HEK293 (cell line): ENCODE measurements around the gene PSMD5.

Source experiments
- CTCF ChIA-PET: fragments of 350-600 bp; formaldehyde crosslinking; extraction: SDS; loops from one replicate; lab custom pipeline; 2021; ENCODE audit warnings: antibody characterized with exemption; lab: Yijun Ruan, JAX
- POLR2A ChIA-PET: fragments of 300-600 bp; formaldehyde crosslinking; extraction: SDS; loops from one replicate; lab custom pipeline; 2020; ENCODE audit warnings: antibody characterized with exemption, inconsistent platforms; lab: Yijun Ruan, JAX
- H3K27ac ChIP-seq: fragments of 200-500 bp; sonication (Bioruptor generic); 2 replicates; pipeline ENCODE4 v1.5.1; 2014; ENCODE audit warnings: low read depth, low read length, control low read depth, inconsistent platforms; ENCODE audit errors: extremely low read depth
- H3K36me3 ChIP-seq, 2 experiments: fragments of 200-500 bp in 1 of 2; sonication (Bioruptor generic) in 1 of 2; 1 replicate in 1 of 2; 2 replicates in 1 of 2; pipeline ENCODE4 v1.5.1; 2014 to 2017; ENCODE audit warnings: inconsistent platforms in 2 of 2, low read length in 2 of 2; ENCODE audit not compliant: control insufficient read depth in 2 of 2, insufficient read depth in 1 of 2
- H3K4me1 ChIP-seq: fragments of 200-500 bp; sonication (Bioruptor generic); 2 replicates; pipeline ENCODE4 v1.5.1; 2014; ENCODE audit warnings: mild to moderate bottlenecking, low read length, inconsistent platforms; ENCODE audit not compliant: control insufficient read depth, insufficient read depth
- H3K4me3 ChIP-seq: 2 replicates; pipeline ENCODE4 v1.5.1; 2011; ENCODE audit warnings: low read depth, mild to moderate bottlenecking, control low read depth, low read length, moderate library complexity
- H3K9me3 ChIP-seq: fragments of 200-500 bp; sonication (Bioruptor generic); 2 replicates; pipeline ENCODE4 v1.5.1; 2014; ENCODE audit warnings: low read depth, low read length, inconsistent platforms; ENCODE audit not compliant: control insufficient read depth, insufficient read depth
- EGR2 ChIP-seq: fragments of 450-650 bp; formaldehyde crosslinking; IDR thresholded peaks from 2 replicates; pipeline ENCODE4 v1.5.1; 2016; ENCODE audit warnings: low read depth, missing biosample characterization, missing genetic modification characterization
- ZBTB8A ChIP-seq: fragments of 450-650 bp; formaldehyde crosslinking; IDR thresholded peaks from 2 replicates; pipeline ENCODE4 v1.5.1; 2016; ENCODE audit warnings: missing biosample characterization, missing genetic modification characterization
- ZNF132 ChIP-seq: fragments of 450-650 bp; formaldehyde crosslinking; IDR thresholded peaks from 2 replicates; pipeline ENCODE4 v1.5.1; 2017; ENCODE audit warnings: missing biosample characterization, missing genetic modification characterization, borderline replicate concordance
- ZNF138 ChIP-seq: fragments of 450-650 bp; formaldehyde crosslinking; IDR thresholded peaks from 2 replicates; pipeline ENCODE4 v1.5.1; 2016; ENCODE audit warnings: missing biosample characterization, missing genetic modification characterization, borderline replicate concordance
- ZNF211 ChIP-seq: fragments of 450-650 bp; formaldehyde crosslinking; IDR thresholded peaks from 2 replicates; pipeline ENCODE4 v1.5.1; 2016; ENCODE audit warnings: low read depth, missing biosample characterization, missing genetic modification characterization
- ZNF302 ChIP-seq: fragments of 450-650 bp; formaldehyde crosslinking; IDR thresholded peaks from 2 replicates; pipeline ENCODE4 v1.5.1; 2016; ENCODE audit warnings: missing biosample characterization, missing genetic modification characterization, low read depth

The PSMD5 gene

GRCh38 chr9:120768247-120768646 is 74.5 kb downstream of the PSMD5 start:
- POLR2A ChIA-PET = interaction anchor here (0.6 to 1.3 kb wide), 2 partner anchors 9 to 25 kb away, joined by 4 to 5 read pairs; partner anchors contain the start of gene FBXW2
- no peaks in the 10 kb centered on the region for H3K4me1 ChIP-seq
- H3K27ac ChIP-seq = no peak overlapping the region
- no peak overlapping the region for H3K4me3 ChIP-seq
- H3K9me3 ChIP-seq = no peaks in the 10 kb centered on the region
- CTCF ChIA-PET = interaction anchor here (1.5 to 4.7 kb wide), 2 partner anchors 13 to 292 kb away, joined by 3 to 40 read pairs; no protein-coding TSS in a partner anchor
- peaks cover 15 to 74% of the 10 kb centered on the region in 2 experiments for H3K36me3 ChIP-seq
- no peak for TF ChIP-seq ZBTB8A (tag by site-specific recombination)
- TF ChIP-seq ZNF211 (tag by site-specific recombination) = no peak
- no peak for TF ChIP-seq EGR2
- no peak for TF ChIP-seq ZNF132 (tag by site-specific recombination)

GRCh38 chr9:120767451-120767850 is 75.3 kb downstream of the PSMD5 start:
- H3K4me1 ChIP-seq = no peaks in the 10 kb centered on the region
- POLR2A ChIA-PET = interaction anchor here (0.6 to 1.3 kb wide), 2 partner anchors 10 to 26 kb away, joined by 4 to 5 read pairs; partner anchors contain the start of gene FBXW2
- CTCF ChIA-PET = interaction anchor here (1.5 to 4.7 kb wide), 3 partner anchors 10 to 293 kb away, joined by 3 to 40 read pairs (median 4); no protein-coding TSS in a partner anchor

More at GRCh38 chr9:120767451-120767850, 75.3 kb downstream of the PSMD5 start:
- H3K27ac ChIP-seq = no peak overlapping the region
- H3K9me3 ChIP-seq = no peaks in the 10 kb centered on the region
- TF ChIP-seq ZNF302 (tag by site-specific recombination) = no peak
- no peak for TF ChIP-seq ZNF138 (tag by site-specific recombination)
- H3K4me3 ChIP-seq = no peak overlapping the region
- H3K36me3 ChIP-seq = peaks cover 15 to 78% of the 10 kb centered on the region in 2 experiments
